HG02759 (cell line): ENCODE data around the gene LIPF.
"Not testable (repeated sequence)": the region's sequence is repeated elsewhere in the genome, so short reads cannot be mapped to it uniquely, and the experiment has no call there.

Experiments used
- ATAC-seq: cut with Tn5 transposase; IDR thresholded peaks from one replicate; pipeline ENCODE4 v1.9.1; 2021; ENCODE audit warnings: mild to moderate bottlenecking, moderate library complexity; ENCODE audit not compliant: unreplicated experiment

LIPF gene

GRCh38 chr10:88676283-88677060 is 12.2 kb downstream of the LIPF start:
- ATAC-seq: no peak

GRCh38 chr10:88680958-88681357 is 16.7 kb downstream of the LIPF start:
- no peak for ATAC-seq

- ATAC-seq: no peak
Observed at GRCh38 chr10:88682491-88682890, 18.2 kb downstream of the LIPF start.

- ATAC-seq: no peak
Observed at GRCh38 chr10:88687853-88688467, 23.7 kb downstream of the LIPF start.

- ATAC-seq: no peak
Observed at GRCh38 chr10:88689366-88689765, 25.1 kb downstream of the LIPF start.

- ATAC-seq: no peak
Observed at GRCh38 chr10:88693392-88694020, 29.3 kb downstream of the LIPF start.

GRCh38 chr10:88702848-88703597 is 38.8 kb downstream of the LIPF start:
- no peak for ATAC-seq

- ATAC-seq: no peak
Observed at GRCh38 chr10:88705958-88706357, 41.7 kb downstream of the LIPF start, which contains the start of gene LIPK. Gene LIPK, plus strand, starts transcription at chr10:88706249. Its CDS starts 18,295 bp downstream, at chr10:88724544.

GRCh38 chr10:88707429-88708155 is 43.4 kb downstream of the LIPF start:
- no peak for ATAC-seq

- not testable (repeated sequence) for ATAC-seq
Observed at GRCh38 chr10:88709361-88709760, 45.1 kb downstream of the LIPF start.

GRCh38 chr10:88715517-88715916 is 51.3 kb downstream of the LIPF start:
- no peak for ATAC-seq

- no peak for ATAC-seq
Observed at GRCh38 chr10:88721392-88721791, 57.1 kb downstream of the LIPF start.

- ATAC-seq: no peak
Observed at GRCh38 chr10:88725798-88726197, 61.6 kb downstream of the LIPF start.

- ATAC-seq: no peak
Observed at GRCh38 chr10:88728107-88728763, 64.0 kb downstream of the LIPF start.
